ENCODE results near the gene SH3TC2.
A peak's percentile ranks its signal among the peaks of the same experiment; 100 is the strongest.

Gene SH3TC2

GRCh38 chr5:149060325-149060724 lies 2.5 kb downstream of the SH3TC2 start:
- DNase-seq (ENCODE audit: low read depth) = peak; percentile 79

GRCh38 chr5:149056616-149057165 lies 6.2 kb downstream of the SH3TC2 start:
- peak; percentile 38 for DNase-seq (ENCODE audit: low read depth)

- DNase-seq (ENCODE audit: low read depth) = peak; percentile 35
These were observed 8.4 kb downstream of the SH3TC2 start for GRCh38 chr5:149054416-149054815.

GRCh38 chr5:149053072-149053695 lies 9.7 kb downstream of the SH3TC2 start:
- DNase-seq (ENCODE audit: low read depth) = peak; percentile 72

GRCh38 chr5:149049371-149049781 lies 13.5 kb downstream of the SH3TC2 start:
- DNase-seq (ENCODE audit: low read depth) = peak; percentile 13

- no peak for DNase-seq (ENCODE audit: low read depth)
These were observed 14.1 kb downstream of the SH3TC2 start for GRCh38 chr5:149048811-149049210.

GRCh38 chr5:149047462-149047861 lies 15.4 kb downstream of the SH3TC2 start:
- no peak for DNase-seq (ENCODE audit: low read depth)

- DNase-seq (ENCODE audit: low read depth) = peak; percentile 69
These were observed 16.5 kb downstream of the SH3TC2 start for GRCh38 chr5:149046196-149046829.

GRCh38 chr5:149045089-149045460 lies 17.8 kb downstream of the SH3TC2 start:
- DNase-seq (ENCODE audit: low read depth) = no peak

- DNase-seq (ENCODE audit: low read depth) = no peak
These were observed 18.3 kb downstream of the SH3TC2 start for GRCh38 chr5:149044453-149045088.

GRCh38 chr5:149043641-149044040 lies 19.2 kb downstream of the SH3TC2 start:
- DNase-seq (ENCODE audit: low read depth) = no peak

GRCh38 chr5:149042865-149043264 lies 20.0 kb downstream of the SH3TC2 start:
- no peak for DNase-seq (ENCODE audit: low read depth)

GRCh38 chr5:149041242-149041641 lies 21.6 kb downstream of the SH3TC2 start:
- DNase-seq (ENCODE audit: low read depth) = no peak

- peak; percentile 25 for DNase-seq (ENCODE audit: low read depth)
These were observed 22.4 kb downstream of the SH3TC2 start for GRCh38 chr5:149040421-149040820.

GRCh38 chr5:149039506-149039905 lies 23.4 kb downstream of the SH3TC2 start:
- no peak for DNase-seq (ENCODE audit: low read depth)

- DNase-seq (ENCODE audit: low read depth) = peak; percentile 55
These were observed 24.4 kb downstream of the SH3TC2 start for GRCh38 chr5:149038336-149039080.

- no peak for DNase-seq (ENCODE audit: low read depth)
These were observed 25.0 kb downstream of the SH3TC2 start for GRCh38 chr5:149037817-149038216.

GRCh38 chr5:149036970-149037369 lies 25.9 kb downstream of the SH3TC2 start:
- DNase-seq (ENCODE audit: low read depth) = no peak

GRCh38 chr5:149036168-149036567 lies 26.7 kb downstream of the SH3TC2 start:
- no peak for DNase-seq (ENCODE audit: low read depth)

GRCh38 chr5:149035372-149035790 lies 27.5 kb downstream of the SH3TC2 start:
- DNase-seq (ENCODE audit: low read depth) = peak; percentile 78

- no peak for DNase-seq (ENCODE audit: low read depth)
These were observed 31.9 kb downstream of the SH3TC2 start for GRCh38 chr5:149030838-149031397.

- peak; percentile 72 for DNase-seq (ENCODE audit: low read depth)
These were observed 32.5 kb downstream of the SH3TC2 start for GRCh38 chr5:149030392-149030791.
